SK-N-SH treated with all-trans-retinoic acid at 6 μM for 48 hours (cell line): ENCODE data around the gene TPK1.

Experiments
- ATAC-seq: fragments of 200-7000 bp; cut with Tn5 transposase; 3 replicates; pipeline ENCODE4 v1.9.1; 2020; ENCODE audit warnings: mild to moderate bottlenecking, moderate library complexity
- ARNTL ChIP-seq: fragments of 450-650 bp; formaldehyde crosslinking; IDR thresholded peaks from 2 replicates; pipeline ENCODE4 v1.5.0; 2020; ENCODE audit warnings: low read depth, mild to moderate bottlenecking, moderate library complexity, borderline replicate concordance
- BACH2 ChIP-seq: fragments of 250-450 bp; sonication (Bioruptor Pico); IDR thresholded peaks from 2 replicates; pipeline ENCODE4 v1.9.0; 2021; ENCODE audit warnings: mild to moderate bottlenecking, borderline replicate concordance
- CSDC2 ChIP-seq: fragments of 250-450 bp; sonication (Bioruptor Pico); IDR thresholded peaks from 2 replicates; pipeline ENCODE4 v1.5.0; 2020; ENCODE audit warnings: mild to moderate bottlenecking, moderate library complexity
- ESRRG ChIP-seq: fragments of 250-450 bp; sonication (Bioruptor Pico); IDR thresholded peaks from 2 replicates; pipeline ENCODE4 v1.6.1; 2021; ENCODE audit warnings: mild to moderate bottlenecking
- GLIS3 ChIP-seq: fragments of 250-450 bp; sonication (Bioruptor Pico); IDR thresholded peaks from 2 replicates; pipeline ENCODE4 v1.5.0; 2020; ENCODE audit warnings: mild to moderate bottlenecking, moderate library complexity
- ISL1 ChIP-seq: fragments of 250-450 bp; sonication (Bioruptor Pico); IDR thresholded peaks from 2 replicates; pipeline ENCODE4 v2.1.2; 2022; ENCODE audit warnings: mild to moderate bottlenecking, moderate library complexity
- OSR1 ChIP-seq: fragments of 250-450 bp; sonication (Bioruptor Pico); IDR thresholded peaks from 2 replicates; pipeline ENCODE4 v1.8.0; 2022; ENCODE audit warnings: moderate library complexity, mild to moderate bottlenecking, inconsistent platforms
- RARB ChIP-seq: fragments of 250-450 bp; sonication (Bioruptor Pico); IDR thresholded peaks from 2 replicates; pipeline ENCODE4 v1.8.0; 2021; ENCODE audit warnings: mild to moderate bottlenecking, moderate library complexity
- TCF4 ChIP-seq: fragments of 250-450 bp; sonication (Bioruptor Pico); IDR thresholded peaks from 2 replicates; pipeline ENCODE4 v1.8.0; 2021; ENCODE audit warnings: mild to moderate bottlenecking, moderate library complexity, borderline replicate concordance
- TOX ChIP-seq: fragments of 250-450 bp; sonication (Bioruptor Pico); IDR thresholded peaks from 2 replicates; pipeline ENCODE4 v1.8.0; 2021; ENCODE audit warnings: mild to moderate bottlenecking, moderate library complexity, borderline replicate concordance
- ZC3H10 ChIP-seq: fragments of 250-450 bp; sonication (Bioruptor Pico); IDR thresholded peaks from 2 replicates; pipeline ENCODE4 v1.5.1; 2021; ENCODE audit warnings: mild to moderate bottlenecking, moderate library complexity
- ZFP3 ChIP-seq: fragments of 250-450 bp; sonication (Bioruptor Pico); IDR thresholded peaks from 2 replicates; pipeline ENCODE4 v1.5.0; 2020; ENCODE audit warnings: mild to moderate bottlenecking, moderate library complexity
- ZFP30 ChIP-seq: fragments of 450-650 bp; formaldehyde crosslinking; IDR thresholded peaks from 2 replicates; pipeline ENCODE4 v1.5.0; 2022; ENCODE audit warnings: mild to moderate bottlenecking, moderate library complexity
- ZNF565 ChIP-seq: fragments of 450-650 bp; formaldehyde crosslinking; conservative IDR thresholded peaks from 2 replicates; pipeline ENCODE4 v1.5.0; 2020; ENCODE audit warnings: low read depth, mild to moderate bottlenecking, moderate library complexity
- ZNF70 ChIP-seq: fragments of 450-650 bp; formaldehyde crosslinking; IDR thresholded peaks from 2 replicates; pipeline ENCODE4 v1.5.0; 2020; ENCODE audit warnings: mild to moderate bottlenecking, moderate library complexity
- ZNF8 ChIP-seq: fragments of 450-650 bp; formaldehyde crosslinking; IDR thresholded peaks from 2 replicates; pipeline ENCODE4 v1.5.0; 2020; ENCODE audit warnings: mild to moderate bottlenecking, moderate library complexity
- TF ChIP-seq, protein P1 (sequence below): fragments of 250-450 bp; sonication (Bioruptor Pico); IDR thresholded peaks from 2 replicates; pipeline ENCODE4 v1.5.0; 2020; ENCODE audit warnings: mild to moderate bottlenecking, moderate library complexity
- TF ChIP-seq, protein P2 (sequence below): fragments of 250-450 bp; sonication (Bioruptor Pico); IDR thresholded peaks from 2 replicates; pipeline ENCODE4 v1.5.1; 2020; ENCODE audit warnings: low read depth, mild to moderate bottlenecking, moderate library complexity
- TF ChIP-seq, protein P3 (sequence below): fragments of 250-450 bp; sonication (Bioruptor Pico); IDR thresholded peaks from 2 replicates; pipeline ENCODE4 v1.8.0; 2021; ENCODE audit warnings: low read depth, mild to moderate bottlenecking, moderate library complexity, borderline replicate concordance
- TF ChIP-seq, protein P4 (sequence below): fragments of 250-450 bp; sonication (Bioruptor Pico); IDR thresholded peaks from 2 replicates; pipeline ENCODE4 v1.5.1; 2021; ENCODE audit warnings: mild to moderate bottlenecking, moderate library complexity

Gene TPK1

DNA sequence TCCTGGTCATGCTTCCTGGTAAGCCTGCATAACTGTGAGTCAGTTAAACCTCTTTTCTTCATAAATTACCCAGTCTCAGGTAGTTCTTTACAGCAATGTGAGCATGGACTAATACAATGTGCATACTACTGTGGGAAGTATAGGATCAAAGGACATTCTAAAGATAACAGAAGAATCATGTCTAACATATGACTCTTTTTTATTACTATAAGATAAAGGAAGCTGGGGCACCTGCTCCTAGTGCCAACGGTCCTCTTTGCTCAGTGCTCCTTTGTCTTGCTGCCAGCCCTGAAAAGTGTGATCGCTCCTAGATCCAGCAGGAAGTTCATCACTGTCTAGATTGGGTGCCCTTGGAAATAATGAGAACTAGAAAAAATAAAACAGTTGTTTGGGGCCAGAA is 289.1 kb downstream of the TPK1 start:
- TF ChIP-seq ISL1 (CRISPR knock-in tag) (no peak), TOX (CRISPR knock-in tag) (no peak), OSR1 (CRISPR knock-in tag) (no peak), ARNTL (CRISPR knock-in tag) (no peak), CSDC2 (CRISPR knock-in tag) (no peak), TCF4 (CRISPR knock-in tag) (no peak), ZNF8 (CRISPR knock-in tag) (no peak), ZNF70 (CRISPR knock-in tag) (no peak), ZFP3 (no peak), ZNF565 (CRISPR knock-in tag) (no peak), ESRRG (no peak), GLIS3 (CRISPR knock-in tag) (no peak), RARB (no peak)
- TF ChIP-seq, protein P1, sequence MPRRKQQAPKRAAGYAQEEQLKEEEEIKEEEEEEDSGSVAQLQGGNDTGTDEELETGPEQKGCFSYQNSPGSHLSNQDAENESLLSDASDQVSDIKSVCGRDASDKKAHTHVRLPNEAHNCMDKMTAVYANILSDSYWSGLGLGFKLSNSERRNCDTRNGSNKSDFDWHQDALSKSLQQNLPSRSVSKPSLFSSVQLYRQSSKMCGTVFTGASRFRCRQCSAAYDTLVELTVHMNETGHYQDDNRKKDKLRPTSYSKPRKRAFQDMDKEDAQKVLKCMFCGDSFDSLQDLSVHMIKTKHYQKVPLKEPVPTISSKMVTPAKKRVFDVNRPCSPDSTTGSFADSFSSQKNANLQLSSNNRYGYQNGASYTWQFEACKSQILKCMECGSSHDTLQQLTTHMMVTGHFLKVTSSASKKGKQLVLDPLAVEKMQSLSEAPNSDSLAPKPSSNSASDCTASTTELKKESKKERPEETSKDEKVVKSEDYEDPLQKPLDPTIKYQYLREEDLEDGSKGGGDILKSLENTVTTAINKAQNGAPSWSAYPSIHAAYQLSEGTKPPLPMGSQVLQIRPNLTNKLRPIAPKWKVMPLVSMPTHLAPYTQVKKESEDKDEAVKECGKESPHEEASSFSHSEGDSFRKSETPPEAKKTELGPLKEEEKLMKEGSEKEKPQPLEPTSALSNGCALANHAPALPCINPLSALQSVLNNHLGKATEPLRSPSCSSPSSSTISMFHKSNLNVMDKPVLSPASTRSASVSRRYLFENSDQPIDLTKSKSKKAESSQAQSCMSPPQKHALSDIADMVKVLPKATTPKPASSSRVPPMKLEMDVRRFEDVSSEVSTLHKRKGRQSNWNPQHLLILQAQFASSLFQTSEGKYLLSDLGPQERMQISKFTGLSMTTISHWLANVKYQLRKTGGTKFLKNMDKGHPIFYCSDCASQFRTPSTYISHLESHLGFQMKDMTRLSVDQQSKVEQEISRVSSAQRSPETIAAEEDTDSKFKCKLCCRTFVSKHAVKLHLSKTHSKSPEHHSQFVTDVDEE (CRISPR knock-in tag): no peak
- TF ChIP-seq, protein P2, sequence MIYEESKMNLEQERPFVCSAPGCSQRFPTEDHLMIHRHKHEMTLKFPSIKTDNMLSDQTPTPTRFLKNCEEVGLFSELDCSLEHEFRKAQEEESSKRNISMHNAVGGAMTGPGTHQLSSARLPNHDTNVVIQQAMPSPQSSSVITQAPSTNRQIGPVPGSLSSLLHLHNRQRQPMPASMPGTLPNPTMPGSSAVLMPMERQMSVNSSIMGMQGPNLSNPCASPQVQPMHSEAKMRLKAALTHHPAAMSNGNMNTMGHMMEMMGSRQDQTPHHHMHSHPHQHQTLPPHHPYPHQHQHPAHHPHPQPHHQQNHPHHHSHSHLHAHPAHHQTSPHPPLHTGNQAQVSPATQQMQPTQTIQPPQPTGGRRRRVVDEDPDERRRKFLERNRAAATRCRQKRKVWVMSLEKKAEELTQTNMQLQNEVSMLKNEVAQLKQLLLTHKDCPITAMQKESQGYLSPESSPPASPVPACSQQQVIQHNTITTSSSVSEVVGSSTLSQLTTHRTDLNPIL (CRISPR knock-in tag): no peak
- TF ChIP-seq, all 23 proteins: peak for 0
- ATAC-seq: no peak

DNA sequence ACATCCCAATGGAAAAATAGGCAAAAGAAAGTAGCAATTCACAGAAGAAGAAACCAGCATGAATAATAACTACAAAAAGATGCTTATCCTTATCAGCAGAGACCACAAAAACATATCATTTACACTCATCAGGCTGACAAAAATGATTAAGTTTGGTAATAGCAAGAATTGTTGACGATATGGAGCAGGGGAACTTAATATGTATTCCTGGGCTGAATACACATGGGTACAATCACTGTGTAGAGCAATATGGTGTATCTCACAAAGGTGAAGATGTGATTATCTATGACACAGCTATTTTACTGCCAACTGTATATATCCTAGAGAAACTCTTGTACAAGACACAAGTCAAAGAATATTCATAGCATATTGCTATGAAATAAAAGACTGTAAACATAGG is 290.5 kb downstream of the TPK1 start:
- ATAC-seq: peak; percentile 66

DNA sequence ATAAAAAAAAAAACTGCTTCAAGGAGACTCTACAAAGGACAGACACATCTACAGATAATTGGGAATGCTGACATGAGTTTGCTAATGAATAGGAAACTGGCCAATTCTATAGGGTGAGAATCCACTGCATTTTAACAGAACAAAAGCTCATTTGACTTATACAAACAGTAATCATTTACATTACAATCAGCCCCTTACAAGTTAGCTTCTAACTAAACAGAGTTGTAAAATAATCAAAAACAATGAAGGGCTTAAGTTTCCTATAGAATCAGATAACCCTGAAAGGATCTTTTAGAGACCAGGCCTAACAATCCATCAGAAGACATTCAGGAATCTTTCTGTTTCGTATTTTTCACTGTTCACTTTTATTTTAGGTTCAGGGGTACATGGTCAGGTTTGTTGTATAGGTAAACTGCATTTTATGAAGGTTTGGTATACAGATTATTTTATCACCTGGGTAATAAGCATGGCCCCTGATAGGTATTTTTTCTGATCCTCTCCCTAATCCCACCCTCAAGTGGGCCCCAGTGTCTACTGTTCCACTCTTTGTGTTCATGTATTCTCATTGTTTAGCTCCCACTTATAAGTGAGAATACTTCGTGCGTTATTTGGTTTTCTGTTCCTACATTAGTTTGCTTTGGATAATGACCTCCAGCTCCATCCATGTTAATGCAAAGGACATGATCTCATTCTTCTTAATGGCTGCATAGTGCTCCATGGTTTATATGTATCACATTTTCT is 301.0 kb downstream of the TPK1 start:
- TF ChIP-seq RARB (no peak), ZNF565 (CRISPR knock-in tag) (no peak), OSR1 (CRISPR knock-in tag) (no peak), ISL1 (CRISPR knock-in tag) (no peak), TOX (CRISPR knock-in tag) (no peak), ZFP30 (CRISPR knock-in tag) (no peak), GLIS3 (CRISPR knock-in tag) (no peak), ZFP3 (no peak), ARNTL (CRISPR knock-in tag) (no peak), ZNF70 (CRISPR knock-in tag) (no peak), BACH2 (CRISPR knock-in tag) (no peak), TCF4 (CRISPR knock-in tag) (no peak), ZC3H10 (CRISPR knock-in tag) (no peak)
- TF ChIP-seq, protein P1 (CRISPR knock-in tag): no peak
- TF ChIP-seq, protein P3, sequence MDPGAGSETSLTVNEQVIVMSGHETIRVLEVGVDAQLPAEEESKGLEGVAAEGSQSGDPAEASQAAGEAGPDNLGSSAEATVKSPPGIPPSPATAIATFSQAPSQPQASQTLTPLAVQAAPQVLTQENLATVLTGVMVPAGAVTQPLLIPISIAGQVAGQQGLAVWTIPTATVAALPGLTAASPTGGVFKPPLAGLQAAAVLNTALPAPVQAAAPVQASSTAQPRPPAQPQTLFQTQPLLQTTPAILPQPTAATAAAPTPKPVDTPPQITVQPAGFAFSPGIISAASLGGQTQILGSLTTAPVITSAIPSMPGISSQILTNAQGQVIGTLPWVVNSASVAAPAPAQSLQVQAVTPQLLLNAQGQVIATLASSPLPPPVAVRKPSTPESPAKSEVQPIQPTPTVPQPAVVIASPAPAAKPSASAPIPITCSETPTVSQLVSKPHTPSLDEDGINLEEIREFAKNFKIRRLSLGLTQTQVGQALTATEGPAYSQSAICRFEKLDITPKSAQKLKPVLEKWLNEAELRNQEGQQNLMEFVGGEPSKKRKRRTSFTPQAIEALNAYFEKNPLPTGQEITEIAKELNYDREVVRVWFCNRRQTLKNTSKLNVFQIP (CRISPR knock-in tag): no peak
- TF ChIP-seq, protein P4, sequence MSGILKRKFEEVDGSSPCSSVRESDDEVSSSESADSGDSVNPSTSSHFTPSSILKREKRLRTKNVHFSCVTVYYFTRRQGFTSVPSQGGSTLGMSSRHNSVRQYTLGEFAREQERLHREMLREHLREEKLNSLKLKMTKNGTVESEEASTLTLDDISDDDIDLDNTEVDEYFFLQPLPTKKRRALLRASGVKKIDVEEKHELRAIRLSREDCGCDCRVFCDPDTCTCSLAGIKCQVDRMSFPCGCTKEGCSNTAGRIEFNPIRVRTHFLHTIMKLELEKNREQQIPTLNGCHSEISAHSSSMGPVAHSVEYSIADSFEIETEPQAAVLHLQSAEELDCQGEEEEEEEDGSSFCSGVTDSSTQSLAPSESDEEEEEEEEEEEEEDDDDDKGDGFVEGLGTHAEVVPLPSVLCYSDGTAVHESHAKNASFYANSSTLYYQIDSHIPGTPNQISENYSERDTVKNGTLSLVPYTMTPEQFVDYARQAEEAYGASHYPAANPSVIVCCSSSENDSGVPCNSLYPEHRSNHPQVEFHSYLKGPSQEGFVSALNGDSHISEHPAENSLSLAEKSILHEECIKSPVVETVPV: no peak
- TF ChIP-seq, protein P2 (CRISPR knock-in tag): no peak
- TF ChIP-seq, all 23 proteins: peak for 0
- no peak for ATAC-seq

More for the DNA sequence above, 290.5 kb downstream of the TPK1 start:
- TF ChIP-seq, protein P3 (CRISPR knock-in tag): no peak
- TF ChIP-seq ISL1 (CRISPR knock-in tag) (no peak), ESRRG (no peak), OSR1 (CRISPR knock-in tag) (no peak)
